ENCODE measurements around the gene EGLN3.

Gene EGLN3

GRCh38 chr14:33880330-33880729 is 70.5 kb downstream of the EGLN3 start:
- no peak for FAIRE-seq
- no peak for DNase-seq (ENCODE audit: insufficient read length, low spot score)

DNA sequence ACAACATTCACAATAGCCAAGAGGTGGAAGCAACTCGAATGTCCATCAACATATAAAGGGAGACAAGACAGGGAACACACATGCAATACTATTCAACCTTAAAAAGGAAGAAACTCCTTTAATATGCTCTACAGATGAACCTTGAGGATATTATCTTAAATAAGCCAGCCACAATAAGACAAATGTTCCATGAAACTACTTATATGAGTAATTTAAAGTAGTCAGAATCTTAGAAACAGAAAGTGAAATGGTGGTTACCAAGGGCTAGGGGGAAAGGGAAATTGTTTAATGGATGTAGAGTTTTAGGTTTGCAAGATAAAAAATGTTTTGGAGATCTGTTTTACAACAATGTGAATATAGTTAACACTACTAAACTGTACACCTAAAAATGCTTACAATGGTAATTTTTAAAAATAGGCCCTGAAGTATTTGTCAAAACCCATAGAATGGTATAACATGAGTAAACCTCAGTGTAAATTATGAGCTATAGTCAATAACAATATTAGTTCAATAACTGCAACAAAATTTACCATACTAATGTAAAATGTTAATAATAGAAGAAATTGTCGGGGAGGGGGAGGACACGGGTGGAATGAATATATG is 71.1 kb downstream of the EGLN3 start:
- FAIRE-seq, result peak; percentile 18
- DNase-seq (ENCODE audit: insufficient read length, low spot score), result no peak

GRCh38 chr14:33876274-33876673 is 74.6 kb downstream of the EGLN3 start:
- no peak for DNase-seq (ENCODE audit: insufficient read length, low spot score)
- FAIRE-seq, result no peak

Measured in GM19239 (cell line).